ENCODE measurements around the gene BCAS4. TPM values are rescaled to one million over a fixed set of nuclear protein-coding genes. Genes with fewer than 3 reads are reported as not detected.

BCAS4 gene
- total and polyA plus RNA-seq, 2 experiments from 2014 or later: 22.2 to 24.8 TPM

GRCh38 chr20:50746138-50746940 lies 48.5 kb upstream of the BCAS4 start (continued):
- TF ChIP-seq REST (IDR thresholded peaks at IDR 0.05; ENCODE audit: unreplicated experiment) (no peak), CREB1 (CRISPR knock-in tag; IDR thresholded peaks at IDR 0.05; ENCODE audit: low read depth) (no peak), STAT1 (IDR thresholded peaks at IDR 0.05; ENCODE audit: unreplicated experiment) (no peak), NANOG (IDR thresholded peaks at IDR 0.05; ENCODE audit: borderline replicate concordance) (no peak), EZH2phosphoT487 (IDR thresholded peaks at IDR 0.05; ENCODE audit: unreplicated experiment) (no peak), ETS1 (IDR thresholded peaks at IDR 0.05) (no peak), JUNB (IDR thresholded peaks at IDR 0.05; ENCODE audit: unreplicated experiment) (no peak)

- Histone ChIP-seq H3K36me3 (ENCODE audit: insufficient read depth) (peaks cover 11% of the 10 kb centered on the region), H3K9me2 (ENCODE audit: insufficient read depth) (no peaks in the 10 kb centered on the region), H3K27me3 (ENCODE audit: insufficient read depth) (no peaks in the 10 kb centered on the region), H3K79me2 (replicated peaks; ENCODE audit: insufficient read depth) (peaks cover 41% of the 10 kb centered on the region), H3F3A (replicated peaks; ENCODE audit: low read depth) (0 out of 2 replicates have a peak, but pooled peaks cover 2% of the 10 kb centered on the region), H2AFZ (no peak overlapping the region), H3K27ac (ENCODE audit: low read depth) (peak overlapping the region; percentile 77), H4K20me1 (replicated peaks; ENCODE audit: insufficient read depth) (peaks cover 7% of the 10 kb centered on the region; the same call in 1 of the 2 replicates), H3K4me1 (ENCODE audit: insufficient read depth) (peaks cover 19% of the 10 kb centered on the region), H3K4me3 (no peak overlapping the region), H3K4me2 (no peak overlapping the region)
- H3K4me1 Mint-ChIP-seq: peaks cover 37% of the 10 kb centered on the region
- H3K9me3 Mint-ChIP-seq: no peaks in the 10 kb centered on the region
- H3K4me3 Mint-ChIP-seq: no peak overlapping the region
- H3K27ac Mint-ChIP-seq: no peak overlapping the region; the same call in 1 of the 2 replicates
- DNase-seq (ENCODE audit: low spot score): no peak
- peaks cover 5% of the 10 kb centered on the region for H3K27me3 Mint-ChIP-seq (ENCODE audit: insufficient read depth, low read depth, poor library complexity)
- H3K36me3 Mint-ChIP-seq (ENCODE audit: low read depth): peaks cover 37% of the 10 kb centered on the region
- ATAC-seq: no peak
- no peak for TF ChIP-seq STAT1 (IDR thresholded peaks at IDR 0.05; ENCODE audit: unreplicated experiment)
- no peak for TF ChIP-seq REST (IDR thresholded peaks at IDR 0.05; ENCODE audit: unreplicated experiment)
- no peak for TF ChIP-seq ZNF331 (CRISPR knock-in tag; IDR thresholded peaks at IDR 0.05; ENCODE audit: low read depth)
- TF ChIP-seq ZNF462 (CRISPR knock-in tag; IDR thresholded peaks at IDR 0.05): no peak
Measured at GRCh38 chr20:50747275-50747674, 47.6 kb upstream of the BCAS4 start.

All from GM23338 (cell line).